ENCODE measurements around the gene HSBP1L1. TPM values are rescaled to one million over a fixed set of nuclear protein-coding genes. Genes with fewer than 3 reads are reported as not detected.

HSBP1L1 gene
- total and polyA plus RNA-seq, 2 of the 13 experiments (the other 11 are each of a cell fraction or from before 2014, with no cell fraction given): 22.6 to 45.1 TPM

GRCh38 chr18:79921984-79922965 lies 42.2 kb upstream of the HSBP1L1 start:
- TF ChIP-seq ZNF747 (CRISPR knock-in tag; IDR thresholded peaks at IDR 0.05; ENCODE audit: borderline replicate concordance) (no peak), HNRNPK (IDR thresholded peaks at IDR 0.05; ENCODE audit: low read depth, low read length, poor library complexity, severe bottlenecking) (peak; percentile 22), ZNF34 (CRISPR knock-in tag; IDR thresholded peaks at IDR 0.05; ENCODE audit: borderline replicate concordance) (no peak), ZNF615 (CRISPR knock-in tag; IDR thresholded peaks at IDR 0.05; ENCODE audit: borderline replicate concordance) (no peak), BORCS8-MEF2B (CRISPR knock-in tag; IDR thresholded peaks at IDR 0.05) (no peak), ZSCAN12 (CRISPR knock-in tag; IDR thresholded peaks at IDR 0.05) (no peak), HMGXB3 (CRISPR knock-in tag; IDR thresholded peaks at IDR 0.05; ENCODE audit: borderline replicate concordance) (no peak), KLF16 (CRISPR knock-in tag; IDR thresholded peaks at IDR 0.05) (no peak), HOXA5 (CRISPR knock-in tag; IDR thresholded peaks at IDR 0.05) (no peak)
- WGBS (ENCODE audit: low lambda C conversion rate): 96% methylated on average over 24 of the region's 24 CpGs
- Histone ChIP-seq H3K4me2 (ENCODE audit: low read depth, low read length) (no peak overlapping the region), H3K4me3 (replicated peaks in 1 of 3; ENCODE audit: insufficient read depth in 1 of 3, low read depth in 2 of 3, low read length in 3 of 3) (no peak overlapping the region), H3K9ac (ENCODE audit: insufficient read depth, low read depth, low read length) (no peak overlapping the region), H2AFZ (ENCODE audit: low read length) (no peak overlapping the region), H3K4me1 (ENCODE audit: insufficient read depth, low read length) (no peaks in the 10 kb centered on the region), H3K27me3 (ENCODE audit: control insufficient read depth in 1 of 2, insufficient read depth in 2 of 2, low read length in 2 of 2) (no peaks in the 10 kb centered on the region), H4K20me1 (ENCODE audit: insufficient read depth, low read length) (peaks cover 56% of the 10 kb centered on the region), H3K79me2 (ENCODE audit: insufficient read depth, low read length) (peaks cover 30% of the 10 kb centered on the region), H3K27ac (ENCODE audit: extremely low read length, insufficient read depth, low read length) (no peak overlapping the region), H3K9me3 (ENCODE audit: low read length) (no peaks in the 10 kb centered on the region), H3K36me3 (replicated peaks in 1 of 2; ENCODE audit: control insufficient read depth in 1 of 2, insufficient read depth in 2 of 2, low read length in 2 of 2) (peaks cover 6 to 54% of the 10 kb centered on the region in 2 experiments)
- BruUV-seq (replicated peaks): no TSS peak
- CTCF ChIA-PET (ENCODE audit: low intra/inter-chr PET ratio, low total read pairs): no interaction called here
- FAIRE-seq (no peak), ATAC-seq (no peak), DNase-seq (ENCODE audit: low spot score) (no peak)
- in situ Hi-C loops (cut with HindIII; ENCODE audit: extremely low pct_ligation_motif_present, low pct_unique_long_range_greater_than_20kb): no loop called here
- intact Hi-C loops (cut with micrococcal nuclease; ENCODE audit: unreplicated experiment): no loop called here
- POLR2A ChIA-PET: no interaction called here

Data from HepG2 (cell line).